GM21723 (cell line): ENCODE measurements around the gene HMGCL.

Experiments used
- ATAC-seq: cut with Tn5 transposase; IDR thresholded peaks from one replicate; pipeline ENCODE4 v1.9.1; 2021; ENCODE audit warnings: mild to moderate bottlenecking, moderate library complexity; ENCODE audit not compliant: unreplicated experiment

The HMGCL gene

DNA sequence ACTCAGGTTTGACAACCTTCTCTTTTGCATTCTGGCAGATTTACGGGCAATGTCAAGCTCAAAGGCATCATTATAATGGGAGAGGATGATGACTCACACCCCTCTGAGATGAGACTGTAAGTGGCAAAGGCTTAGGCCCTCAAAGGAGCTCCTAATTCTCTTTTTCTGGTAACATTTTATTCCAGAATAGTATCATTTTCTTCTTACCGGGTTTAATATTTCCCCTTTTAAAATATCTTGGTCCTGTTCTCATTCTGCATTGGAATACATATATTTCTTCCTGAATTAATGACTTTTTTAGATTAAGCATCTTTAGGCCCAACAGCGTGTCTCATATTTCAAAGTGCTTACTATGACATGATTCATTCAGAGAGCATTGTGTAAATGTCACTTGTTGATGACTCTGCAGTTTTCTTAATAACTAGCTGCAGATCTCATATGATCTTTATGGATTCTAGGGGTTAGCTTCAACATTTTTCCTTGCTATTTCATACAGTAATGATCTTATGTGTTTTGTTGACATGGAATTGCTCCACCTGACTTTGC, 45.3 kb downstream of the HMGCL start:
- ATAC-seq: no peak

DNA sequence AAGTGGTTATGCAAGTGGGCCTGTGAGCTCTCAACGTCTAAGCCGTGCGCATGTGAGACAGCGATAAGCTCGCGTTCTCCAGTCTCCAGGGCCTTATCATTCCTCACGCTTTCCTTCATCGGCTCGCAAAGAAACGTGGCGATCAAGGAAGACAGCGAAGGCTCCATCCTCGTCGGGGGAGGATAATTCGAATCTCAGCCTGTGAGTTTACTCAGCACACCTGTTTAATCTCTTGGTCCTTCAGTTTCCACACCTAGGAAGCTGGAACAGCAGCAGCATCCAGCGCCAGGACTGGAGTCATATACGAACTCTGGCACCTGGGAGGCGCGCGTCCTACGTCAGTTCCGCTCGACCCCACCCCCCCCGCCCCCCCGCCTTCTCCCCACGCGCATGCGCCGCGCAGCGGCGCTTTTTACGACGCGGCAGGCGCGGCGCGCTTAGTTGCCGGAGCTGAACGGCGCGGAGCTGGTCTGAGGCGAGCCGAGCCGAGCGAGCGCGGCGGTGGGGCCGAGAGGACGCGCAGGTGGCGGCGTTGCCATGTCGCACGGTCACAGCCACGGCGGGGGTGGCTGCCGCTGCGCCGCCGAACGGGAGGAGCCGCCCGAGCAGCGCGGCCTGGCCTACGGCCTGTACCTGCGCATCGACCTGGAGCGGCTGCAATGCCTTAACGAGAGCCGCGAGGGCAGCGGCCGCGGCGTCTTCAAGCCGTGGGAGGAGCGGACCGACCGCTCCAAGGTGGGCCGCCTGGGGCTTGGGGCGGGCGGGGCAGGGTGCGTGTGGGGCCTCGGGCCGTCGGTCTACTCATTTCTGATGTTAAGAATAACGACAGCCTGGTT, 47.0 kb downstream of the HMGCL start, which contains the start of gene PITHD1:
PITHD1 (plus strand) TSS at position 440 of the 836 bp plus-strand sequence; CDS start at position 538, 98 bp downstream.
- peak; percentile 55 for ATAC-seq

DNA sequence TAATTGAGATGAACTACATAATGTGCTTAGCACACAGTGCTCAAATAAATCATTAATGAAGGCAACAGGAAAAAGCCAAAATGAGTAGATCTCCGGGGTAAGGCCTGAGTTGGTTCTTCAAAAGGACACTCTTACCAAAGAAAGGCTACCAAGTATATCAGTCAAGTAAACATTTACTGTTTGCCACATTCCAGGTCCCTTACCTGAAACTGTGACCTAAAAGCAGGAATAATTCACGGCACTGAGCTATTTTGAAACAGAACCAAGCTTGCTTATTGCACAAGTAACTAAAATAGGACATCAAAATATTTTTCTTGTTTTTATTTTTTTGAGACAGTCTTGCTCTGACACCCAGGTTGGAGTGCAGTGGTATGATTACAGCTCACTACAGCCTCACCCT, 49.0 kb downstream of the HMGCL start:
- no peak for ATAC-seq

DNA sequence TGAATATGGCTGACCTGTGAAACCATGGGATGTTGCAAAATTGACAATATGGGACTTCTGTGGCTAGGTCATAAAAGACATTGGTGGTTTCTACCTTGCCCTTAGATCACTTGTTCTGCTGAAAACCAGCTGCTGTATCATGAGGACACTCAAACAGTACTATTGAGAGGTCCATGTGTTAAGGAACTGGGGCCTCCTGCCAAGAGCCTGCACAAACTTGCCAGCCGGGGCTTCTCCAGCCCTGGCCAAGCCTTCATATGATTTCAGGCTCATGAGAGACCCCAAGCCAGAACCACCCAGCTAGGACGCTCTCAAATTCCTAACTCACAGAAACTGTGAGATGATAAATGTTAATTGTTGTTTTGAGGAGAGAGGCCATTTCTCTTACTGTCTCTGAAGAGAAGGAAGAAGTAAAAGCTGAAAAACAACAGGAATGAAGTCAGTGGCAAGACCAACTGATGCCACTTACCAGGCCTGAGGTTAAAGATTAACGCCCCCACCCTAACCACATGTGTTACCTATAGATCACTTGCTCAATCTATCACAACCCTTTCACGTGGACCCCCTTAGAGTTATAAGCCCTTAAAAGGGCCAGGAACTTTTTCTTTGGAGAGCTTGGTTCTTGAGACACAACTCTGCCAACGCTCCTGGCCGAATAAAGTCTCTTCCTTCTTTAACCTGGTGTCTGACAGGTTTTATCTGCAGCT, 50.9 kb downstream of the HMGCL start:
- no peak for ATAC-seq

DNA sequence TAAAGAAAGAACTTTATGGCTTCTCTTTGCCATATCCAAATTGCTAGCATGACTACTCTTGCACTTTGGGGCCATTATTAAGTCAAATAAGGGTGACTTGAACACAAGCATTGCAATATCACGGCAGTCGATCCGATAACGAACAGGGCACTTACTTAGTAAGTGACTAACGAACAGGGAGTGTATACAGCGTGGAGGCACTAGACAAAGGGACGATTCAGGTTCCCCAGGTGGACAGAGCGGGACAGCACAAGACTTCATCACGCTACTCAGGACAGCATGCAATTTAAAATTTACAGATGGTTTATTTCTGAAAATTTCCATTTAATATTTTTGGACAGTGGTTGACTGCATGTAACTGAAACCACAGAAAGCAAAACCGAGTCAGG, 52.4 kb downstream of the HMGCL start:
- ATAC-seq: no peak

- no peak for ATAC-seq
Measured at GRCh38 chr1:23772049-23772853, 53.0 kb downstream of the HMGCL start.

DNA sequence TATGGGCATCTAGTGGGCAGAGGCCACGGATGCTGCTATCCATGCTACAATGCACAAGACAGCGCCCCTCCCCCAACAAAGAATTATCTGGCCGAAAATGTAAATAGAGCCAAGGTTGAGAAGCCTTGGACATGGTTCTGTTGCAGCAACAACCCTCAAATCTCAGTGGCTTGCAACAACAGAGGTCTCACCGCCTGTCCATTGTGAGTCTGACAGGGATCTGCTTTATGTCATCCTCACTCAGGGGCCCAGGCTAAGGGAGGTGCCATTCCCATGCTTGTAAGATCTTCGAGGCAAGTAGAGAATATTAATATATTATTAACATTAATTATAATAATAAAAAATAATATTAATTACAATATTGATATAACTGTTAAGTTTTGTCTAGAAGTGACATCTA, 56.5 kb downstream of the HMGCL start:
- ATAC-seq: no peak

GRCh38 chr1:23763041-23763577, 62.1 kb downstream of the HMGCL start:
- no peak for ATAC-seq

GRCh38 chr1:23759277-23759676, 66.0 kb downstream of the HMGCL start:
- ATAC-seq: no peak

GRCh38 chr1:23757812-23758211, 67.4 kb downstream of the HMGCL start:
- ATAC-seq: no peak

GRCh38 chr1:23756676-23757075, 68.6 kb downstream of the HMGCL start:
- ATAC-seq: no peak

- no peak for ATAC-seq
Measured at GRCh38 chr1:23752909-23753308, 72.3 kb downstream of the HMGCL start.
